WTC11 (cell line): Measurements from ENCODE around the gene FMNL2.

Experiments used
- E2F1 ChIP-seq: sonication (generic); formaldehyde crosslinking; IDR thresholded peaks from 2 replicates; pipeline ENCODE4 v1.8.0; 2022; ENCODE audit warnings: mild to moderate bottlenecking, missing genetic modification reagents
- E2F4 ChIP-seq: sonication (generic); formaldehyde crosslinking; IDR thresholded peaks from 2 replicates; pipeline ENCODE4 v1.8.1; 2022; ENCODE audit warnings: low read depth, mild to moderate bottlenecking, moderate library complexity, missing genetic modification reagents, borderline replicate concordance
- GABPB1 ChIP-seq: sonication (generic); formaldehyde crosslinking; IDR thresholded peaks from 2 replicates; pipeline ENCODE4 v1.8.1; 2023; ENCODE audit warnings: mild to moderate bottlenecking, missing genetic modification reagents
- TEAD1 ChIP-seq: sonication (generic); formaldehyde crosslinking; IDR thresholded peaks from 2 replicates; pipeline ENCODE4 v1.8.0; 2022; ENCODE audit warnings: mild to moderate bottlenecking, missing genetic modification reagents
- TF ChIP-seq, protein P1 (sequence below): fragments of 200-600 bp; IDR thresholded peaks from 2 replicates; pipeline ENCODE4 v1.8.0; 2022; ENCODE audit warnings: antibody characterized with exemption

GRCh38 chr2:152490686-152491455 lies 155.9 kb downstream of the FMNL2 start:
- TF ChIP-seq GABPB1 (CRISPR knock-in tag) (no peak), E2F1 (CRISPR knock-in tag) (no peak), E2F4 (CRISPR knock-in tag) (no peak), TEAD1 (CRISPR knock-in tag) (no peak)
- TF ChIP-seq, protein P1, sequence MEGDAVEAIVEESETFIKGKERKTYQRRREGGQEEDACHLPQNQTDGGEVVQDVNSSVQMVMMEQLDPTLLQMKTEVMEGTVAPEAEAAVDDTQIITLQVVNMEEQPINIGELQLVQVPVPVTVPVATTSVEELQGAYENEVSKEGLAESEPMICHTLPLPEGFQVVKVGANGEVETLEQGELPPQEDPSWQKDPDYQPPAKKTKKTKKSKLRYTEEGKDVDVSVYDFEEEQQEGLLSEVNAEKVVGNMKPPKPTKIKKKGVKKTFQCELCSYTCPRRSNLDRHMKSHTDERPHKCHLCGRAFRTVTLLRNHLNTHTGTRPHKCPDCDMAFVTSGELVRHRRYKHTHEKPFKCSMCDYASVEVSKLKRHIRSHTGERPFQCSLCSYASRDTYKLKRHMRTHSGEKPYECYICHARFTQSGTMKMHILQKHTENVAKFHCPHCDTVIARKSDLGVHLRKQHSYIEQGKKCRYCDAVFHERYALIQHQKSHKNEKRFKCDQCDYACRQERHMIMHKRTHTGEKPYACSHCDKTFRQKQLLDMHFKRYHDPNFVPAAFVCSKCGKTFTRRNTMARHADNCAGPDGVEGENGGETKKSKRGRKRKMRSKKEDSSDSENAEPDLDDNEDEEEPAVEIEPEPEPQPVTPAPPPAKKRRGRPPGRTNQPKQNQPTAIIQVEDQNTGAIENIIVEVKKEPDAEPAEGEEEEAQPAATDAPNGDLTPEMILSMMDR, result no peak
